Measurements from ENCODE around the gene DTX3. TPM values are rescaled to one million over a fixed set of nuclear protein-coding genes. Genes with fewer than 3 reads are reported as not detected.
"Not testable (repeated sequence)": the region's sequence is repeated elsewhere in the genome, so short reads cannot be mapped to it uniquely, and the experiment has no call there.

DTX3 gene
- total RNA-seq, 1 donor from 2014 or later: 3.7 TPM

GRCh38 chr12:57640175-57641042, 35.8 kb downstream of the DTX3 start:
- TF ChIP-seq CTCF (IDR thresholded peaks at IDR 0.05; ENCODE audit: insufficient read depth, low read length, severe bottlenecking): no peak
- DNase-seq (ENCODE audit: low read depth) (no peak), FAIRE-seq (no peak)
- peaks cover 2% of the 10 kb centered on the region for H3K27me3 ChIP-seq (ENCODE audit: control insufficient read depth, insufficient read depth, low read length)
- H3K4me3 ChIP-seq (ENCODE audit: low read depth, low read length): no peak overlapping the region
- no peaks in the 10 kb centered on the region for H3K36me3 ChIP-seq (ENCODE audit: control insufficient read depth, insufficient read depth, low read length)

- Histone ChIP-seq H3K27me3 (ENCODE audit: control insufficient read depth, insufficient read depth, low read length) (peaks cover 2% of the 10 kb centered on the region), H3K4me3 (ENCODE audit: low read depth, low read length) (no peak overlapping the region), H3K36me3 (ENCODE audit: control insufficient read depth, insufficient read depth, low read length) (no peaks in the 10 kb centered on the region)
- FAIRE-seq (no peak), DNase-seq (ENCODE audit: low read depth) (no peak)
- TF ChIP-seq CTCF (IDR thresholded peaks at IDR 0.05; ENCODE audit: insufficient read depth, low read length, severe bottlenecking): no peak
Observed at GRCh38 chr12:57641699-57642442, 37.2 kb downstream of the DTX3 start.

GRCh38 chr12:57645990-57646658, 41.5 kb downstream of the DTX3 start:
- not testable (repeated sequence) for DNase-seq (ENCODE audit: low read depth)

GRCh38 chr12:57646659-57647049, 42.0 kb downstream of the DTX3 start:
- H3K36me3 ChIP-seq (ENCODE audit: control insufficient read depth, insufficient read depth, low read length); H3K27me3 ChIP-seq (ENCODE audit: control insufficient read depth, insufficient read depth, low read length); DNase-seq (ENCODE audit: low read depth); FAIRE-seq; H3K4me3 ChIP-seq (ENCODE audit: low read depth, low read length): not testable (repeated sequence)

More at GRCh38 chr12:57645990-57646658, 41.5 kb downstream of the DTX3 start:
- H3K27me3 ChIP-seq (ENCODE audit: control insufficient read depth, insufficient read depth, low read length); FAIRE-seq; H3K4me3 ChIP-seq (ENCODE audit: low read depth, low read length); H3K36me3 ChIP-seq (ENCODE audit: control insufficient read depth, insufficient read depth, low read length): not testable (repeated sequence)

GRCh38 chr12:57654042-57654441, 49.4 kb downstream of the DTX3 start:
- Histone ChIP-seq H3K4me3 (ENCODE audit: low read depth, low read length) (no peak overlapping the region), H3K36me3 (ENCODE audit: control insufficient read depth, insufficient read depth, low read length) (no peaks in the 10 kb centered on the region), H3K27me3 (ENCODE audit: control insufficient read depth, insufficient read depth, low read length) (no peaks in the 10 kb centered on the region)
- FAIRE-seq: no peak
- DNase-seq (ENCODE audit: low read depth): no peak
- no peak for TF ChIP-seq CTCF (IDR thresholded peaks at IDR 0.05; ENCODE audit: insufficient read depth, low read length, severe bottlenecking)

GRCh38 chr12:57655541-57656240, 51.1 kb downstream of the DTX3 start:
- DNase-seq (ENCODE audit: low read depth) (no peak), FAIRE-seq (no peak)
- Histone ChIP-seq H3K4me3 (ENCODE audit: low read depth, low read length) (no peak overlapping the region), H3K27me3 (ENCODE audit: control insufficient read depth, insufficient read depth, low read length) (no peaks in the 10 kb centered on the region), H3K36me3 (ENCODE audit: control insufficient read depth, insufficient read depth, low read length) (no peaks in the 10 kb centered on the region)
- TF ChIP-seq CTCF (IDR thresholded peaks at IDR 0.05; ENCODE audit: insufficient read depth, low read length, severe bottlenecking): no peak

- H3K27me3 ChIP-seq (ENCODE audit: control insufficient read depth, insufficient read depth, low read length); H3K36me3 ChIP-seq (ENCODE audit: control insufficient read depth, insufficient read depth, low read length); H3K4me3 ChIP-seq (ENCODE audit: low read depth, low read length); FAIRE-seq; DNase-seq (ENCODE audit: low read depth): not testable (repeated sequence)
Observed at GRCh38 chr12:57656408-57656807, 51.8 kb downstream of the DTX3 start.
